K562 (cell line): ENCODE data around the gene TRMT10B. TPM values are rescaled to one million over a fixed set of nuclear protein-coding genes. Genes with fewer than 3 reads are reported as not detected.

Source experiments
- ATAC-seq: fragments of 200-7000 bp; cut with Tn5 transposase; 3 replicates; pipeline ENCODE4 v1.9.1; 2020; ENCODE audit warnings: moderate library complexity
- BruUV-seq: library from RNA; stranded (reverse); fragments of 400-500 nt; replicated peaks from 2 replicates; lab custom pipeline; 2021; lab: Mats Ljungman, UMichigan
- CTCF ChIA-PET: fragments of 300-600 bp; formaldehyde crosslinking; extraction: SDS; loops from one replicate; lab custom pipeline; 2021; ENCODE audit warnings: low intra/inter-chr PET ratio; lab: Yijun Ruan, JAX
- POLR2A ChIA-PET: fragments of 300-600, 350-650 bp; sonication (Branson Sonifier 250); formaldehyde crosslinking; extraction: SDS; loops from one replicate; lab custom pipeline; 2021; ENCODE audit warnings: antibody characterized with exemption, inconsistent platforms; lab: Yijun Ruan, JAX
- DNase-seq, 4 experiments: peaks; one replicate each; pipeline versions ENCODE4 v3.0.0 to v3.0.0-alpha.2; 2011 to 2018; ENCODE audit warnings: low spot score in 3 of 4, mixed read lengths in 3 of 4; ENCODE audit errors: extremely low read depth in 1 of 4
- FAIRE-seq: peaks from 2 replicates; lab custom pipeline; 2011; peaks lifted over from hg19 to GRCh38; lab: Jason Lieb, UNC
- H2AFZ ChIP-seq: 2 replicates; pipeline ENCODE4 v1.6.0; 2011; ENCODE audit warnings: low read depth, low read length, control low read depth, inconsistent platforms
- H3K27ac ChIP-seq: fragments of 200-600 bp; 3 replicates; pipeline ENCODE4 v1.8.0; 2011; ENCODE audit warnings: low read depth, mild to moderate bottlenecking, control low read depth, inconsistent platforms, low read length, moderate library complexity, mixed read lengths; ENCODE audit errors: extremely low read depth
- H3K27me3 ChIP-seq, 2 experiments: fragments of 300-600 bp in 1 of 2; 2 replicates in 1 of 2; 3 replicates in 1 of 2; pipeline versions ENCODE4 v1.6.0 to v1.8.0; 2011; ENCODE audit warnings: inconsistent platforms in 2 of 2, low read length in 2 of 2, mild to moderate bottlenecking in 1 of 2, mixed read lengths in 1 of 2, moderate library complexity in 1 of 2; ENCODE audit not compliant: control insufficient read depth in 2 of 2, insufficient read depth in 2 of 2
- H3K36me3 ChIP-seq: fragments of 300-600 bp; 3 replicates; pipeline ENCODE4 v1.8.0; 2011; ENCODE audit warnings: mild to moderate bottlenecking, low read length, inconsistent platforms; ENCODE audit not compliant: control insufficient read depth, insufficient read depth
- H3K4me1 ChIP-seq, 2 experiments: fragments of 200-600 bp in 1 of 2; replicated peaks in 1 of 2; 2 replicates in 1 of 2; 3 replicates in 1 of 2; pipeline versions ENCODE4 v1.5.1 to v1.8.0; 2011; ENCODE audit warnings: inconsistent platforms in 2 of 2, low read length in 2 of 2, mild to moderate bottlenecking in 1 of 2, mixed read lengths in 1 of 2, moderate library complexity in 1 of 2; ENCODE audit not compliant: control insufficient read depth in 2 of 2, insufficient read depth in 2 of 2
- H3K4me2 ChIP-seq: 2 replicates; pipeline ENCODE4 v1.6.1; 2011; ENCODE audit warnings: low read length, control low read depth, inconsistent platforms, mixed read lengths; ENCODE audit not compliant: insufficient read depth
- H3K4me3 ChIP-seq: fragments of 200-600 bp; sonication (generic), shearing (Covaris generic); 2 replicates; pipeline ENCODE4 v1.5.1; 2016; ENCODE audit warnings: control low read depth, inconsistent platforms
- H3K79me2 ChIP-seq: fragments of 200-600 bp; 3 replicates; pipeline ENCODE4 v1.8.0; 2011; ENCODE audit warnings: low read length, inconsistent platforms; ENCODE audit not compliant: control insufficient read depth, insufficient read depth
- H3K9ac ChIP-seq, 2 experiments: 2 replicates each; pipeline versions ENCODE4 v1.6.0 to v1.6.1; 2011; ENCODE audit warnings: low read depth in 2 of 2, low read length in 2 of 2, control low read depth in 1 of 2, inconsistent platforms in 1 of 2, mild to moderate bottlenecking in 1 of 2, mixed read lengths in 1 of 2; ENCODE audit not compliant: insufficient read depth in 1 of 2
- H3K9me1 ChIP-seq: one replicate; pipeline ENCODE4 v1.6.0; 2011; ENCODE audit warnings: inconsistent platforms, mild to moderate bottlenecking, low read length, moderate library complexity; ENCODE audit not compliant: control insufficient read depth, insufficient read depth
- H3K9me3 ChIP-seq: replicated peaks from 2 replicates; pipeline ENCODE4 v1.5.1; 2011; ENCODE audit warnings: low read depth, low read length, inconsistent platforms; ENCODE audit not compliant: control insufficient read depth, insufficient read depth
- H4K20me1 ChIP-seq: replicated peaks from 2 replicates; pipeline ENCODE4 v1.6.1; 2011; ENCODE audit warnings: low read length, inconsistent platforms, mixed read lengths; ENCODE audit not compliant: control insufficient read depth, insufficient read depth
- CBFA2T3 ChIP-seq: fragments of 450-650 bp; IDR thresholded peaks from 2 replicates; pipeline ENCODE4 v1.6.1; 2017
- ETV1 ChIP-seq: fragments of 450-650 bp; conservative IDR thresholded peaks from 2 replicates; pipeline ENCODE4 v1.6.1; 2016; ENCODE audit warnings: missing genetic modification characterization, control low read depth, low read depth, missing compliant biosample characterization
- GTF2A2 ChIP-seq: IDR thresholded peaks from 2 replicates; pipeline ENCODE4 v1.6.1; 2016; ENCODE audit warnings: mild to moderate bottlenecking, missing genetic modification characterization, missing compliant biosample characterization
- KDM4B ChIP-seq, 2 experiments: fragments of 450-650 bp in 1 of 2; sonication (generic) in 1 of 2; IDR thresholded peaks; 2 replicates each; pipeline ENCODE4 v1.6.1; 2016 to 2017; ENCODE audit warnings: borderline replicate concordance in 2 of 2, antibody characterized with exemption in 1 of 2, low read depth in 1 of 2, mild to moderate bottlenecking in 1 of 2
- TFE3 ChIP-seq: fragments of 450-650 bp; formaldehyde crosslinking; IDR thresholded peaks from 2 replicates; pipeline ENCODE4 v1.4.0; 2020; ENCODE audit warnings: mild to moderate bottlenecking, mixed read lengths
- WGBS: fragments of 100-300 bp; shearing (Covaris generic); methylation state at CpG from one replicate; pipeline ENCODE4 v1.1.6; 2016; ENCODE audit warnings: low coverage, mixed read lengths; ENCODE audit not compliant: insufficient coverage; ENCODE audit errors: missing lambda C conversion rate; 5-methylcytosine and 5-hydroxymethylcytosine counted together
- in situ Hi-C: fragments of 300-500 bp; cut with MboI; formaldehyde crosslinking; loops from 4 replicates; pipeline ENCODE4 v1.15.0; 2018; ENCODE audit warnings: inconsistent platforms, mixed read lengths
- intact Hi-C: fragments of 100-400 bp; cut with micrococcal nuclease; formaldehyde crosslinking; loops from 2 replicates; pipeline ENCODE4 v1.14.2; 2022
- polyA plus RNA-seq, 8 experiments: library from polyadenylated mRNA; depleted of rRNA in 4 of 8; stranded (reverse) in 5 of 8; unstranded in 3 of 8; fragments of >200 nt; fragmentation: Nextera tagmentation in 2 of 8; fragmentation: Illumina TruSeq in 1 of 8; extraction: Ambion mirVana in 2 of 8; extraction: Trizol in 1 of 8; gene quantifications; 2 replicates each; pipeline versions ENCODE4 v1.2.1 to v1.2.3, GENCODE V29; 2011 to 2014; ENCODE audit warnings: inconsistent platforms in 1 of 8, missing spikeins in 1 of 8
- total RNA-seq, 7 experiments: library from RNA; depleted of rRNA in 6 of 7; stranded (reverse); fragments of >200 nt in 6 of 7; fragmentation: Illumina TruSeq in 2 of 7; extraction: Trizol in 2 of 7; gene quantifications; 2 replicates each; pipeline versions ENCODE4 v1.2.1 to v1.2.3, GENCODE V29; 2011 to 2021; ENCODE audit warnings: low replicate concordance in 1 of 7

Gene TRMT10B
- total and polyA plus RNA-seq, 9 of the 15 experiments (the other 6 are each of a cell fraction or from before 2014, with no cell fraction given): 2.9 to 13.4 (median 7.0) TPM

GRCh38 chr9:37730256-37730655 lies 23.3 kb upstream of the TRMT10B start (continued):
- TF ChIP-seq GTF2A2 (tag): no peak

GRCh38 chr9:37730839-37731238 lies 22.8 kb upstream of the TRMT10B start:
- Histone ChIP-seq H3K27me3 (peaks cover 61 to 72% of the 10 kb centered on the region in 2 experiments), H3K27ac (no peak overlapping the region), H3K9ac (no peak overlapping the region), H3K4me2 (no peak overlapping the region), H3K4me1 (no peaks in the 10 kb centered on the region), H2AFZ (no peak overlapping the region), H3K9me3 (no peaks in the 10 kb centered on the region), H3K36me3 (no peaks in the 10 kb centered on the region), H3K79me2 (no peaks in the 10 kb centered on the region), H3K4me3 (no peak overlapping the region), H3K9me1 (no peaks in the 10 kb centered on the region), H4K20me1 (no peaks in the 10 kb centered on the region; the same call in 1 of the 2 replicates)
- no TSS peak for BruUV-seq
- 2% methylated on average over 5 of the region's 5 CpGs for WGBS
- FAIRE-seq (no peak), ATAC-seq (no peak), DNase-seq (no peak)
- intact Hi-C loops (no loop called here), in situ Hi-C loops (loop anchor here (25.0 kb wide), 1 partner anchor 631 kb away; no protein-coding TSS in a partner anchor)
- ChIA-PET POLR2A (interaction anchor here (0.6 kb wide), 1 partner anchor 290 kb away, joined by 4 read pairs; no protein-coding TSS in a partner anchor), CTCF (no interaction called here)
- no peak for TF ChIP-seq CBFA2T3
- no peak for TF ChIP-seq ETV1 (tag)
- TF ChIP-seq TFE3 (CRISPR knock-in tag): peak; percentile 63
- TF ChIP-seq KDM4B (IDR thresholded peaks at IDR 0.05; ENCODE audit: borderline replicate concordance in 2 of 2, low read depth in 1 of 2): no peak
- TF ChIP-seq, all 486 proteins: peak for 1
